Erythroblast (primary cell): ENCODE measurements around the gene CHD5.

Experiments used
- GATA1 ChIP-seq: IDR thresholded peaks from 2 replicates; pipeline ENCODE4 v1.6.1; 2011; ENCODE audit warnings: low read depth, mild to moderate bottlenecking, control low read depth, low read length, moderate library complexity
- POLR2A ChIP-seq: IDR thresholded peaks from 2 replicates; pipeline ENCODE4 v1.6.1; 2011; ENCODE audit warnings: mild to moderate bottlenecking, low read length

DNA sequence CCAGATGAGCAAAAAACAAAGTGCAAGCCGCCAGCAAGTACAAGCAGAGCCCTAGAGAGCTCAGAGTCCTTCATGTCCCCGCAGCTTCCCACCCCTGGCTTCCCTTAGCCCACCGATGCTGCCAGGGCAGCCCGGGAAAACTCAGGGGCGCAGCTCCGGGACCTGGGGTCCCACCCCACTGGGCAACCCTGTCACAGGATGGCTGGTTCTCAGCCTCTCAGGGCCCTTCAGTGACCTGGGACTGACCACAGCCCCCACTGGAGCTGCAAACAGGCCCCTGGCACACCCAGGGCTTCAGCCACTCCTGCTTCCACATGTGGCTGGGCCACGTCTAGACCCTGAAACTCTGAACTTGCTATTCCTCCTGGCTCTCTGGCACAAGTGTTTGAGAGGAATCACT lies 49.5 kb downstream of the CHD5 start:
- TF ChIP-seq POLR2A, result no peak
- no peak for TF ChIP-seq GATA1
